GM18867 (cell line): ENCODE measurements around the gene TRRAP.
"Not testable (repeated sequence)": the region's sequence is repeated elsewhere in the genome, so short reads cannot be mapped to it uniquely, and the experiment has no call there.

Source experiments
- ATAC-seq: cut with Tn5 transposase; IDR thresholded peaks from one replicate; pipeline ENCODE4 v1.9.1; 2021; ENCODE audit warnings: mild to moderate bottlenecking, moderate library complexity; ENCODE audit not compliant: unreplicated experiment

Gene TRRAP

GRCh38 chr7:98878365-98879197, at the start of gene TRRAP:
TRRAP (plus strand) TSS chr7:98878532; CDS start chr7:98881151, 2,619 bp downstream.
- peak; percentile 64 for ATAC-seq

GRCh38 chr7:98830972-98831548, 47.3 kb upstream of the TRRAP start:
- no peak for ATAC-seq

- ATAC-seq: no peak
Observed at GRCh38 chr7:98831641-98832221, 46.6 kb upstream of the TRRAP start.

- no peak for ATAC-seq
Observed at GRCh38 chr7:98833022-98833421, 45.3 kb upstream of the TRRAP start.

- no peak for ATAC-seq
Observed at GRCh38 chr7:98834949-98835348, 43.4 kb upstream of the TRRAP start.

- ATAC-seq: no peak
Observed at GRCh38 chr7:98836811-98837629, 41.3 kb upstream of the TRRAP start.

GRCh38 chr7:98837630-98837972, 40.7 kb upstream of the TRRAP start:
- no peak for ATAC-seq

GRCh38 chr7:98840096-98840495, 38.2 kb upstream of the TRRAP start:
- no peak for ATAC-seq

- ATAC-seq: no peak
Observed at GRCh38 chr7:98840722-98841121, 37.6 kb upstream of the TRRAP start.

GRCh38 chr7:98841179-98841997, 36.9 kb upstream of the TRRAP start:
- no peak for ATAC-seq

- ATAC-seq: not testable (repeated sequence)
Observed at GRCh38 chr7:98842552-98842951, 35.8 kb upstream of the TRRAP start.

- ATAC-seq: no peak
Observed at GRCh38 chr7:98848918-98849317, 29.4 kb upstream of the TRRAP start.

GRCh38 chr7:98852826-98853225, 25.5 kb upstream of the TRRAP start:
- no peak for ATAC-seq

GRCh38 chr7:98855610-98856422, 22.5 kb upstream of the TRRAP start:
- no peak for ATAC-seq

GRCh38 chr7:98860071-98860470, 18.3 kb upstream of the TRRAP start:
- no peak for ATAC-seq

- ATAC-seq: no peak
Observed at GRCh38 chr7:98862203-98862602, 16.1 kb upstream of the TRRAP start.

GRCh38 chr7:98862716-98863420, 15.5 kb upstream of the TRRAP start:
- no peak for ATAC-seq

- ATAC-seq: no peak
Observed at GRCh38 chr7:98863601-98864000, 14.7 kb upstream of the TRRAP start.
